Measurements from ENCODE around the gene RNF5. TPM values are rescaled to one million over a fixed set of nuclear protein-coding genes. Genes with fewer than 3 reads are reported as not detected.

Gene RNF5
- total RNA-seq = 76.0 TPM
- long read RNA-seq, partial matches to known transcripts = 7 of 7 reads
- long read RNA-seq, other reads (novel, unspliced or antisense) = 0 of 7 reads

GRCh38 chr6:32177788-32178546 is at the start of gene RNF5:
Gene RNF5 (plus strand): TSS chr6:32178405. CDS start chr6:32178512, 107 bp downstream.
- peaks cover 77% of the 10 kb centered on the region for H3K4me1 ChIP-seq
- no peak for TF ChIP-seq CTCF (IDR thresholded peaks at IDR 0.05; ENCODE audit: borderline replicate concordance)
- H3K9me3 ChIP-seq (replicated peaks) = no peaks in the 10 kb centered on the region
- H3K36me3 ChIP-seq = peaks cover 28% of the 10 kb centered on the region
- peak within 1 kb of the TSS; percentile 93 for H3K4me3 ChIP-seq
- no peaks in the 10 kb centered on the region for H3K27me3 ChIP-seq (ENCODE audit: low read depth)
- DNase-seq = peak; percentile 95
- intact Hi-C loops (cut with micrococcal nuclease) = no loop called here
- H3K27ac ChIP-seq (replicated peaks) = peak within 1 kb of the TSS; percentile 97

GRCh38 chr6:32128751-32129296 is 49.4 kb upstream of the RNF5 start:
- Histone ChIP-seq H3K9me3 (replicated peaks) (no peaks in the 10 kb centered on the region), H3K27ac (replicated peaks) (peak overlapping the region; percentile 93), H3K4me3 (peak overlapping the region; percentile 84), H3K36me3 (peaks cover 29% of the 10 kb centered on the region), H3K4me1 (peaks cover 47% of the 10 kb centered on the region), H3K27me3 (ENCODE audit: low read depth) (peaks cover 4% of the 10 kb centered on the region)
- no peak for DNase-seq
- TF ChIP-seq CTCF (IDR thresholded peaks at IDR 0.05; ENCODE audit: borderline replicate concordance) = no peak
- intact Hi-C loops (cut with micrococcal nuclease) = no loop called here

GRCh38 chr6:32129297-32130088 is 48.7 kb upstream of the RNF5 start:
- Histone ChIP-seq H3K4me1 (peaks cover 47% of the 10 kb centered on the region), H3K9me3 (replicated peaks) (no peaks in the 10 kb centered on the region), H3K27me3 (ENCODE audit: low read depth) (peaks cover 7% of the 10 kb centered on the region), H3K36me3 (peaks cover 22% of the 10 kb centered on the region), H3K27ac (replicated peaks) (peak overlapping the region; percentile 93), H3K4me3 (peak overlapping the region; percentile 84)
- no peak for TF ChIP-seq CTCF (IDR thresholded peaks at IDR 0.05; ENCODE audit: borderline replicate concordance)
- intact Hi-C loops (cut with micrococcal nuclease) = no loop called here
- no peak for DNase-seq

GRCh38 chr6:32131439-32131948 is 46.7 kb upstream of the RNF5 start:
- H3K27ac ChIP-seq (replicated peaks) = no peak overlapping the region
- no peak for TF ChIP-seq CTCF (IDR thresholded peaks at IDR 0.05; ENCODE audit: borderline replicate concordance)
- no peak overlapping the region for H3K4me3 ChIP-seq
- DNase-seq = no peak
- intact Hi-C loops (cut with micrococcal nuclease) = no loop called here
- H3K9me3 ChIP-seq (replicated peaks) = no peaks in the 10 kb centered on the region
- H3K27me3 ChIP-seq (ENCODE audit: low read depth) = peaks cover 7% of the 10 kb centered on the region
- H3K36me3 ChIP-seq = peaks cover 2% of the 10 kb centered on the region
- peaks cover 38% of the 10 kb centered on the region for H3K4me1 ChIP-seq

GRCh38 chr6:32132110-32132509 is 46.1 kb upstream of the RNF5 start:
- Histone ChIP-seq H3K4me3 (no peak overlapping the region), H3K36me3 (no peaks in the 10 kb centered on the region), H3K4me1 (peaks cover 31% of the 10 kb centered on the region), H3K27ac (replicated peaks) (no peak overlapping the region), H3K9me3 (replicated peaks) (no peaks in the 10 kb centered on the region), H3K27me3 (ENCODE audit: low read depth) (peaks cover 7% of the 10 kb centered on the region)
- TF ChIP-seq CTCF (IDR thresholded peaks at IDR 0.05; ENCODE audit: borderline replicate concordance) = no peak
- intact Hi-C loops (cut with micrococcal nuclease) = no loop called here
- no peak for DNase-seq

All from left ventricle myocardium inferior (tissue), 1 donor.